RWPE1 (cell line): ENCODE measurements around the gene HOXA3.

Source experiments
- CTCF ChIA-PET: fragments of 350-600 bp; sonication (Branson Sonifier 250); formaldehyde crosslinking; extraction: SDS; loops from one replicate; lab custom pipeline; 2021; lab: Yijun Ruan, JAX
- POLR2A ChIA-PET: fragments of 400-600 bp; formaldehyde crosslinking; extraction: SDS; loops from one replicate; lab custom pipeline; 2020; ENCODE audit warnings: antibody characterized with exemption; ENCODE audit not compliant: low non-redundant PET; lab: Yijun Ruan, JAX
- DNase-seq: peaks from one replicate; pipeline ENCODE4 v3.0.0; 2012; ENCODE audit warnings: low spot score
- H3K27ac ChIP-seq: fragments of 450-650 bp; 2 replicates; pipeline ENCODE4 v1.5.1; 2017
- CTCF ChIP-seq: fragments of 450-650 bp; conservative IDR thresholded peaks from 2 replicates; pipeline ENCODE4 v1.5.1; 2017; ENCODE audit warnings: low read depth, mild to moderate bottlenecking

Gene HOXA3

DNA sequence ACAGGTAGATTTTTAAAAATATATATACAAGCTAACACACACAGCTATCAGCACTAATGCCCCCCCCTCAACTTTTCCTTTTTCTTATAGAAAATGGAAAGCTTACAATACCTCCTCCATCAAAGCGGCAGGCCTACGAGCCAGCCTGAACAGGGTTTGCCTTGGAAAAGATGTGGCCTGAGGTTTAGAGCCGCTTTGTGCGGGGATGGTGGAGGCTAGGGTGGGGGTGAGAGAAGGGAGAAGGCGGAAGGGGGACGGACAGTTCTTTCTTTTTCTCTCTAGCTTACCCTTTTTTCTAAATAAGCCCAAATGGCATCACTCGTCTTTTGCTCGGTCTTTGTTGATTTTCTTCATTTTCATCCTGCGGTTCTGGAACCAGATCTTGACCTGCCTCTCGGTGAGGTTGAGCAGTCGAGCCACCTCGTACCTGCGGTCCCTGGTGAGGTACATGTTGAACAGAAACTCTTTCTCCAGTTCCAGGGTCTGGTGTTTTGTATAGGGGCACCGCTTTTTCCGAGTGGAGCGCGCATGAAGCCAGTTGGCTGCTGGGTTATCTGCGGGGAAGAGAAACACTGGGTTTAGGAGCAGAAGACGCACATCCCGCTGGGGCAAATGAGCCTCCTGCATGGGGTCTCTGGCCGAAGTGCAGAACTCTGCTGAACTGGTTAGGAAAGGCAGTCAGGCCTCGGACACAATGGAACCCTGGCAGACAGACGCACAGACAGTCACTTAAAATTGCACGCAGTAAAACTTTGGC is 11.1 kb upstream of the HOXA3 start:
- no peak for TF ChIP-seq CTCF
- POLR2A ChIA-PET = no interaction called here
- peak overlapping the region; percentile 96 for H3K27ac ChIP-seq
- CTCF ChIA-PET = interaction anchor here (0.7 to 1.3 kb wide), 4 partner anchors 8 to 614 kb away, joined by 3 to 6 read pairs (median 6); partner anchors contain the start of gene HOXA10
- no peak for DNase-seq

DNA sequence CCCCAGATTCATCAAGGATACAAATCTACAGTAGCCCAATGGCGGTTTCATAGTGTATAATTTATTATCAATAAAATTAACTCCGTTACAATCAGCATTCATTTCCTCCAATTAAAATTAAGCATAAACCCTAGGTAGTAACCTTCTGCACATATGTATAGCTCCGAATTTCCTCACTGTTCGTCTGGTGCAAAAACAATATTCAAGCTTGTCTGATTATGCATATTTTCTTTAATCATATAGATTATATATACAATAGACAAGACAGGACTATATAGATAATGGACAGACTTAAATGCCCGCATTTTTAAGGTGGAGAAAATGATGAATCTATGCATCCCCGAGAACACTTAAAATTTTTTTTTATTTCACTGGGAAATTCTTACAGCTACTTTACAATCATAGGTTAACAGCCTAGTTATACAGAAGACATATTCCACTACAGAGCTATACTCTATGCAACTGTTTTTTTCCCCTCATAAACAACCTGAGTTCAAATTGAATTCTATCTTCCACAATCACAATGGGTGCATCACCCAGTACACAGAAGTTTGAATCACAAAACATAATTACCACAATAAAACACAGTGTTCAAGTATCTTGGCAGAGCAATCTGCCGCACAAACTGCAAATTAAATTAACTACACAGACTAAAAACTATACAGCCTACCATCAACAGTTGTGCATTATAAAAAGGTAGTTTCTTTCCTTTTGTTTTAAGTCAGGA is 10.3 kb upstream of the HOXA3 start:
- ChIA-PET CTCF (interaction anchor here (0.7 to 2.5 kb wide), 7 partner anchors 9 to 794 kb away, joined by 3 to 45 read pairs (median 6); partner anchors contain the start of genes HOXA3 and HOXA5), POLR2A (interaction anchor here (0.8 kb wide), 1 partner anchor 14 kb away, joined by 4 read pairs; no protein-coding TSS in a partner anchor)
- TF ChIP-seq CTCF = no peak
- peak overlapping the region; percentile 96 for H3K27ac ChIP-seq
- no peak for DNase-seq

DNA sequence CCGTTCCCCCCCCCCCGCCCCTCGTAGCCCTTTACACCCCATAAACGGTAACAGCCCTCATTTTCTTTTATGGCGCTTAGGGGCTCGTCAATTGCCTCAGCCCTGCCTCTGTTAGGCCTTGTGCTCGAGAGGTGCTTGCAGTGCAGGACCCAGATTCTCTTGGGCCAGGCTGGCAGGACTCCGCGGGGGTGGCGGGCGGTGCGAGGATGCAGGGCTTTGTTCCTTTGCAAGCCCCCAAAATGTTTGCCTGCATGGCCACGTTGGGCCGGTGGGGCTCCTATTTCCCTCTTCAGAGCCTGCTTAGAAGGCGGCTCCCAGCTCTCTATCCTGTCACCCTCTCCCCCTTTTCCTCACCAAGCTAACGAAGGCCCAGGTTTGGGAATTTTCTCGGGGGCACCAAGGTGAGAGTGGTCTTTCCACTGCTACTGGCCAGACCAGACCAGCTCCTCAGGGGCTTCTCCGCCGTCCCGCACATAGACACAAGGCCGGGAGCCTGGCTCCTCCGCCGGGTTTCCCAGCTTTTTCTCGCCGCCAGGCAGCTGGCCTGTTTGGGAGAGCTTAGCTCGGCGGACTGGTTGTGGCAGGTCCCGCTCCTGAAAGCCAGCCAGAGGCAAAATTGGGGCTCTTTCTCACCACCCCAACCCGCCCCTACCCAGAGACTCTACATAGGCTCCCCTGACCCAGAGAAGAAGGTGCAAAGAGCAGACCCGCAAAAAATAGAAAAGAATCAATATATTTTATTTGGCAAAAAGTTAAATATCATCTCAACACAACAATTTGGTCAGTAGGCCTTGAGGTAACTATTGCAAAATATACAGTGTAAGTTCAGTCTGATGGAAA is 9.6 kb upstream of the HOXA3 start:
- TF ChIP-seq CTCF = no peak
- DNase-seq = no peak
- peak overlapping the region; percentile 94 for H3K27ac ChIP-seq
- CTCF ChIA-PET = interaction anchor here (0.7 to 2.5 kb wide), 9 partner anchors 11 to 963 kb away, joined by 3 to 45 read pairs (median 5); partner anchors contain the start of genes HOXA11, HOXA3 and HOXA5
- POLR2A ChIA-PET = interaction anchor here (0.8 kb wide), 1 partner anchor 13 kb away, joined by 4 read pairs; no protein-coding TSS in a partner anchor

GRCh38 chr7:27161214-27161720 is 8.9 kb upstream of the HOXA3 start:
- no peak for DNase-seq
- ChIA-PET POLR2A (interaction anchor here (0.6 to 0.7 kb wide), 3 partner anchors 28 to 47 kb away, joined by 3 read pairs; no protein-coding TSS in a partner anchor), CTCF (interaction anchor here (0.9 to 2.5 kb wide), 17 partner anchors 10 to 963 kb away, joined by 3 to 45 read pairs (median 5); partner anchors contain the start of genes HOXA10, HOXA11, HOXA3 and HOXA5)
- H3K27ac ChIP-seq = peak overlapping the region; percentile 94
- peak; percentile 53 for TF ChIP-seq CTCF

GRCh38 chr7:27160546-27161213 is 8.3 kb upstream of the HOXA3 start:
- peak; percentile 99 for TF ChIP-seq CTCF
- DNase-seq = no peak
- H3K27ac ChIP-seq = peak overlapping the region; percentile 94
- POLR2A ChIA-PET = interaction anchor here (0.6 to 0.7 kb wide), 3 partner anchors 27 to 46 kb away, joined by 3 read pairs; no protein-coding TSS in a partner anchor
- CTCF ChIA-PET = interaction anchor here (0.6 to 2.5 kb wide), 19 partner anchors 10 to 962 kb away, joined by 3 to 45 read pairs (median 5); partner anchors contain the start of genes HOXA10, HOXA11, HOXA3 and HOXA5
